Spinal cord (tissue), 10 donors: ENCODE results near the gene TBC1D1. TPM values are rescaled to one million over a fixed set of nuclear protein-coding genes. Genes with fewer than 3 reads are reported as not detected.
"Not testable (repeated sequence)": the region's sequence is repeated elsewhere in the genome, so short reads cannot be mapped to it uniquely, and the experiment has no call there.

Experiments
- DNase-seq, 6 donors: peaks; one replicate each; pipeline versions ENCODE4 v3.0.0 to v3.0.0-alpha.2; 2013 to 2015; ENCODE audit warnings: low spot score in 6 of 6, low read depth in 4 of 6
- H3K27ac ChIP-seq: one replicate; pipeline ENCODE4 v1.5.1; 2013; ENCODE audit warnings: low read depth, low read length, control low read depth
- H3K27me3 ChIP-seq: one replicate; pipeline ENCODE4 v1.6.1; 2013; ENCODE audit warnings: low read length; ENCODE audit not compliant: control insufficient read depth, insufficient read depth
- H3K36me3 ChIP-seq: one replicate; pipeline ENCODE4 v1.6.1; 2013; ENCODE audit warnings: low read length; ENCODE audit not compliant: control insufficient read depth, insufficient read depth
- H3K4me1 ChIP-seq: one replicate; pipeline ENCODE4 v1.6.1; 2013; ENCODE audit warnings: low read length; ENCODE audit not compliant: control insufficient read depth, insufficient read depth
- H3K4me3 ChIP-seq: one replicate; pipeline ENCODE4 v1.5.1; 2013; ENCODE audit warnings: low read depth, low read length, control low read depth
- H3K9me3 ChIP-seq: one replicate; pipeline ENCODE4 v1.6.1; 2013; ENCODE audit warnings: low read length; ENCODE audit not compliant: control insufficient read depth, insufficient read depth
- WGBS: methylation state at CpG from one replicate; pipeline ENCODE4 v1.1.5; 2013; ENCODE audit warnings: missing lambda C conversion rate; ENCODE audit not compliant: insufficient coverage; 5-methylcytosine and 5-hydroxymethylcytosine counted together
- polyA plus RNA-seq, 2 donors: library from polyadenylated mRNA; unstranded; fragments of 120-200 nt; gene quantifications; one replicate each; pipeline ENCODE4 v1.2.1, GENCODE V29; 2013; ENCODE audit not compliant: insufficient read length in 2 of 2
- total RNA-seq, 2 donors: library from RNA; depleted of rRNA in 1 of 2; stranded (reverse); fragments of 120-200 nt in 1 of 2; fragments of >200 nt in 1 of 2; gene quantifications; one replicate each; pipeline versions ENCODE4 v1.2.3 to v1.2.4, GENCODE V29; 2013 to 2014
- donor health status: healthy.

Gene TBC1D1
- total and polyA plus RNA-seq, 4 donors, result 49.0 to 59.0 (median 53.9) TPM

DNA sequence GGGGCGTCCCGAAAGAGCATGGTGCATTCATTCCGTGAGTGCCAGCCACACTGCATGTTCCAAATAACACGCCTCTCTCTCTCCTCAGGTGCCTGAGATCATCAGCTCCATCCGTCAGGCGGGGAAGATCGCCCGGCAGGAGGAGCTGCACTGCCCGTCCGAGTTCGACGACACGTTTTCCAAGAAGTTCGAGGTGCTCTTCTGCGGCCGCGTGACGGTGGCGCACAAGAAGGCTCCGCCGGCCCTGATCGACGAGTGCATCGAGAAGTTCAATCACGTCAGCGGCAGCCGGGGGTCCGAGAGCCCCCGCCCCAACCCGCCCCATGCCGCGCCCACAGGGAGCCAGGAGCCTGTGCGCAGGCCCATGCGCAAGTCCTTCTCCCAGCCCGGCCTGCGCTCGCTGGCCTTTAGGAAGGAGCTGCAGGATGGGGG lies 123.6 kb downstream of the TBC1D1 start:
- no peak overlapping the region for H3K4me3 ChIP-seq
- H3K36me3 ChIP-seq, result peaks cover 7% of the 10 kb centered on the region
- no peaks in the 10 kb centered on the region for H3K9me3 ChIP-seq
- peaks cover 9% of the 10 kb centered on the region for H3K4me1 ChIP-seq
- no peak overlapping the region for H3K27ac ChIP-seq
- no peaks in the 10 kb centered on the region for H3K27me3 ChIP-seq
- DNase-seq, result no peak
- WGBS, result 84% methylated on average over 37 of the region's 37 CpGs

DNA sequence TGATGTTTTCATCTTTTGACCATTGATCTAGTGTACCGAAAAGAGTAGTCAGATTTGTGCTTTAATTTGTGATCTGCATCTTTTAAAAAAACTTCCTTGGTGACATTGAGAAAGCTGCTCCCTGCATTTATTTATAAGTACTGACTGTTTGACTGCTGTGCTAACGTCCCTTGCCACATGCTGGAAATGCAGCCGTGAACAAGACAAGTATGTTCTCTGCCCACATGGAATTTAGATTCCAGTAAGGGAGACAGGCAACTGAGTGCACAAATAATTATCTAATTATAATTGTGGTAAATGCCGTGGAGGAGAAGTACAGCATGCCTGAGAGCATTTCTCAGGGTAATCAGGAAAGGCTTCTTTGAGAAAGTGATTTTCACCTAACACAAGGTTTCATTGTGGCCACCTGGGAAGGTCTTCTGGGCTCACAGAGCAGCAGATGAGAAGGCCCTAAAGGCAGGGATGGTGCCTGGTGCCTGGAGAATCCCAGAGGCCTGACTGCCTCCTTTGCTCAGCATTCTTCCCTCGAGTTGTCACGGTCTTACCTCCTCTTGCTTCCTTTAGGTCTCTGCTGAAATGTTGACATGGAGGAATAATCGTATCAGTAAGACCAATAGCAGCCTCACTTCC lies 125.1 kb downstream of the TBC1D1 start:
- H3K27me3 ChIP-seq, result no peaks in the 10 kb centered on the region
- peaks cover 7% of the 10 kb centered on the region for H3K36me3 ChIP-seq
- WGBS, result 62% methylated on average over 3 of the region's 7 CpGs
- H3K27ac ChIP-seq, result no peak overlapping the region
- no peaks in the 10 kb centered on the region for H3K9me3 ChIP-seq
- DNase-seq, result peak in 1 of 6 donors; percentile 52
- H3K4me1 ChIP-seq, result peaks cover 9% of the 10 kb centered on the region
- no peak overlapping the region for H3K4me3 ChIP-seq

DNA sequence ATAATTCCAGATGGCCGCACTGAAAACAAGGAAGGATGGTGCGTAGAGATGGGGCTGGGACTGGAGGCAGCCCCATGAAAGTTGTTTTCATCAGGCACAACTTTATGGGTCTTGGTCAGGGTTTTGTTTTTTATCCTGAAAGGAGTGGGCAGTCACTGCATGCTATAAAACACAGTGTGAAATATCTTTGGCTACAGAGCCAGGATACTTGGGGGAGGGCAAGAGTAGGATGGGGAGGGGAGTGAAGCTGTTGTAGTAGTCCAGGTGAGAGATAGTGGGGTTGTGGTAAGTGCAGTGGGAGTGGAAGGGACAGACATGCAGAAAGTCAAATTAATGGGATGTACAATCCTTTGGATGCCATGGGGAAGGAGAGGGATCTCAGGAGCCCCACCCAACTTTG lies 125.8 kb downstream of the TBC1D1 start:
- H3K27me3 ChIP-seq, result no peaks in the 10 kb centered on the region
- H3K27ac ChIP-seq, result no peak overlapping the region
- H3K4me1 ChIP-seq, result peaks cover 9% of the 10 kb centered on the region
- no peaks in the 10 kb centered on the region for H3K9me3 ChIP-seq
- no peak overlapping the region for H3K4me3 ChIP-seq
- WGBS, result 72% methylated on average over 2 of the region's 2 CpGs
- peaks cover 11% of the 10 kb centered on the region for H3K36me3 ChIP-seq
- DNase-seq, result no peak

DNA sequence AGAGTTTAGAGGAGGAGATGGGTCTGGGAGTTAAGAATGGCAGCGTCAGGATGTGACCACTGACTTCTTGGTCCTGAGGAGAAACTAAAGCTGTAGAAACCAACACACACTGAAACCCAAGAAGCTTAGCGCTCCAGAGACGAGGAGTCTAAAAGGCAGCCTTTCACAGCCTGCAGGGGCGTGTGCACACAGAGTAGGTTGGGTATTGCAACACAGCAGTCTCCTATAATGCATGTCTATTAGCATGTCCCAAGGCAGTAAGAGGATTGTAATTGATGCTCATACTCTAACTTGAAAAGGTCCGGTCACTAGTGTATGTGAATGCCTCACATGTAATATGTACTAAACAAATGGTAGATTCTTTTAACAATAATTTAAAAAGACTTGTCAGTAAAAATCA lies 126.7 kb downstream of the TBC1D1 start:
- H3K4me1 ChIP-seq, result peaks cover 9% of the 10 kb centered on the region
- no peaks in the 10 kb centered on the region for H3K9me3 ChIP-seq
- H3K27ac ChIP-seq, result no peak overlapping the region
- DNase-seq, result no peak
- no peak overlapping the region for H3K4me3 ChIP-seq
- peaks cover 11% of the 10 kb centered on the region for H3K36me3 ChIP-seq
- no peaks in the 10 kb centered on the region for H3K27me3 ChIP-seq
- WGBS, result no CpG with 5 or more reads among the region's 5 CpGs

DNA sequence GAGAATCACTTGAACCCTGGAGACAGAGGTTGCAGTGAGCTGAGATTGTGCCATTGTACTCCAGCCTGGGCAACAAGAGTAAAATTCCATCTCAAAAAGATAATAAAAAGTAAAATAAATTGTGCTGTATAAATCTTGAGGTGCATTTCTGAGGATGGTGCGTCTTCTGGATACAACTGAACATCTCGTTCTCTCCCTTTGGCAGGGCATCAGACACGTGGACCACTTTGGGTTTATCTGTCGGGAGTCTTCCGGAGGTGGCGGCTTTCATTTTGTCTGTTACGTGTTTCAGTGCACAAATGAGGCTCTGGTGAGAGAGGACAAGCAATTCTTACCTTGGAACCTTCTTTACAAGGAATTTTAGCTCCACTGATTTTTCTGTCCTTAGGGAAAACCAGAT lies 129.5 kb downstream of the TBC1D1 start:
- H3K27ac ChIP-seq, result no peak overlapping the region
- no peak overlapping the region for H3K4me3 ChIP-seq
- H3K4me1 ChIP-seq, result peaks cover 7% of the 10 kb centered on the region
- WGBS, result 93% methylated on average over 6 of the region's 7 CpGs
- peaks cover 4% of the 10 kb centered on the region for H3K36me3 ChIP-seq
- no peaks in the 10 kb centered on the region for H3K27me3 ChIP-seq
- no peak for DNase-seq
- no peaks in the 10 kb centered on the region for H3K9me3 ChIP-seq

DNA sequence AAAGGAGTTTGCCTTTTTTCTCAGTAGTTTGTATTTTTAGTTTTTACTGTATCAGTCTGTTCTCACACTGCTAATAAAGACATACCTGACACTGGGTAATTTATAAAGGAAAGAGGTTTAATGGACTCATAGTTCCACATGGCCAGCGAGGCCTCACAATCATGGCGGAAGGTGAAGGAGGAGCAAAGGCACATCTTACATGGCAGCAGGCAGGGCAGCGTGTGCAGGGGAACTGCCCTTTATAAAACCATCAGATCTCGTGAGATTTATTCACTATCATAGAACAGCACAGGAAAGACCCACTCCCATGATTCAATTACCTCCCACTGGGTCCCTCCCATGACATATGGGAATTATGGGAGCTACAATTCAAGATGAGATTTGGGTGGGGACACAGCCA lies 130.1 kb downstream of the TBC1D1 start:
- not testable (repeated sequence) for H3K4me3 ChIP-seq, H3K36me3 ChIP-seq, H3K4me1 ChIP-seq, H3K27ac ChIP-seq, H3K27me3 ChIP-seq, DNase-seq, H3K9me3 ChIP-seq
- 100% methylated on average over 3 of the region's 4 CpGs for WGBS

DNA sequence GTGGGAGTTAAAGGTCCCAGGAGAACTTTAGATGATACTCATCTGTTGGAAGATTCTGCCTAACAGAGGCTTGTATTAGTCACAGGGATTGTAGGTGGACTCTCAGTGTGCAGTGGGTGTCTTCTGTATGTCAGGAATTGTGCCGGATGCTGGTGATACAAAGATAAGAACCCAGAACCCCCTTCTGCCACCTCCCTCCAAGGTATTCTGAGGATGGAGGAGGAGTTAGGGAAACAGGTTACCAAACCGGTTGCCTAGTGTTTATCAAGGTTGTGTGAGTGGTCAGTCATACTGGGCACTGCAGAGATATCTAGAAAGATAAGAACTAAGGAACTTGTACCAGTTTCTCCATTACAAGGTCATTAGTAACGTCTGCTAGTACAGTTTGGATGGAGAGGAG lies 130.9 kb downstream of the TBC1D1 start:
- H3K27ac ChIP-seq, result no peak overlapping the region
- no peak for DNase-seq
- peaks cover 11% of the 10 kb centered on the region for H3K4me1 ChIP-seq
- H3K4me3 ChIP-seq, result no peak overlapping the region
- no peaks in the 10 kb centered on the region for H3K27me3 ChIP-seq
- peaks cover 7% of the 10 kb centered on the region for H3K36me3 ChIP-seq
- H3K9me3 ChIP-seq, result no peaks in the 10 kb centered on the region
- 100% methylated on average over 1 of the region's 3 CpGs for WGBS

DNA sequence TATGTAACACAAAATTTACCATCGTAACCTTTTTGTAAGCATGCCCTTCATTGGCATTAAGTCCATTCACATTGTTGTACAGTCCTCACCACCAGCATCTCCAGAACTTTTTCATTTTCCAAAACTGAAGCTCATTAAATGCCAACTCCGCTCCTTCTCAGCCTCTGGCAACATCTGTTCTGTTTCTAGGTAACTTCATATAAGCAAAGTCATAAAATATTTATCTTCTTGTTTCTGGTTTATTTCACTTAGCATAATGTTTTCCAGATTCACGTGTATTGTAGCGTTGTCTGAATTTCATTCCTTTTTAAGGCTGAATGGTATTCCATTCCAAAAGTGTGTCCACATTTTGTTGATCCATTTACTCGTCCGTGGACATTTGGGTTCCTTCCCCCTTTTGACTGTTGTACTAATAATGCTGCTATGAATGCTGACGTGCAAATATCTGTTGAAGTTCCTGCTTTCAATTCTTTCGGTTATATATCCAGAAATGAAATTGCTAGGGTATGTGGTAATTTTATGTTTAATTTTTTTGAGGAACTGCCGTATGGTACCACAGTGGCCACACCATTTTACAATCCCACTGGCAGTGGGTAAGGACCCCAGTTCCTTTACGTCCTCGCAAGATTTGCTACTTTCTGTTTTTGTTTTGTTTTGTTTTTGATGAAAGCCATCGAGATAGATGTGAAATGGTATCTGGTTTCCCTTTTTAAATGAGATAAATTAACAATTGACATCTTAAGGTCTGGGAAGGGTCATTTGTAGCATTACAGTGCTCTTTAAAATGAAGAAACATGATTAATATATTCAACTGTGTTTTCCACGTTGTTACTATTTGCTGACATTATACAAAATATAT lies 132.7 kb downstream of the TBC1D1 start:
- Histone ChIP-seq H3K9me3 (no peaks in the 10 kb centered on the region), H3K4me3 (no peak overlapping the region), H3K36me3 (peaks cover 7% of the 10 kb centered on the region), H3K27ac (no peak overlapping the region), H3K27me3 (no peaks in the 10 kb centered on the region), H3K4me1 (peaks cover 19% of the 10 kb centered on the region)
- 69% methylated on average over 2 of the region's 13 CpGs for WGBS
- DNase-seq, result no peak

DNA sequence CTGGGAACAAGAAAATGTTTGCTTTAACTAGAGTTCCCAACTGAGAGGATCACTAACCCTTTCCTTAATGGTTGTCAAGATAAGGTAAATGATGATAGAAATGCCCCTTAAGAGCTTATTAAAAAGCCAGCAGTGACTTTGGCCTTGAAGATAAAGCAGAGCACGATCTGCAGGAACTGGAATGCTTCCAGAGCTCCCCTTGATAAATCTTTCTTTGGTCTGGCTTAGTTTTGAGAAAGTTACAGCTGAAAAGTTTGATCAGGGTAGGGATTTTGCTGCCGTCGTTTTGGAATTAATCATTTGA lies 133.3 kb downstream of the TBC1D1 start:
- peaks cover 20% of the 10 kb centered on the region for H3K4me1 ChIP-seq
- peaks cover 7% of the 10 kb centered on the region for H3K36me3 ChIP-seq
- no peaks in the 10 kb centered on the region for H3K27me3 ChIP-seq
- H3K27ac ChIP-seq, result no peak overlapping the region
- no peak overlapping the region for H3K4me3 ChIP-seq
- H3K9me3 ChIP-seq, result no peaks in the 10 kb centered on the region
- DNase-seq, result peak in 1 of 6 donors; percentile 66
- WGBS, result 13% methylated on average over 1 of the region's 3 CpGs

DNA sequence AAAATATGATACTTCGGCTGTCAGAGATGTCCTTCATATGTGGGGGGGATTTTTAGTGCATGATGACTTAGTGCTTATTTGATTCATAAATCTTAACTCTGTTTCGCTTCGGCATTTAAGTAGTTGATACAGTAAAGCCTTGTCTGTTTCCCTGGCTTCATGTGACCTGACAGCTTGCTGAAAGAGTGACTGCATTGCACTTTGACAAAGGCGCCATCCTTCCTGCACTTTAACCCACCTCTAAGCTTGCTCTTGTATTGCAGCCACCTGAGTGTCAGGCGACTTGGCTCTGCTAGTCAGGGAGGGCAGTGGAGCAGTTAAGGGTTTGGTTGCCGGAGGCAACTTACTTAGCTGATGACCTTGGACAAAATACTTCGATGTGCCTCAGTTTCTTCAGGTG lies 134.8 kb downstream of the TBC1D1 start:
- Histone ChIP-seq H3K27ac (no peak overlapping the region), H3K9me3 (no peaks in the 10 kb centered on the region), H3K4me1 (peaks cover 25% of the 10 kb centered on the region), H3K4me3 (no peak overlapping the region), H3K36me3 (peaks cover 7% of the 10 kb centered on the region), H3K27me3 (no peaks in the 10 kb centered on the region)
- no peak for DNase-seq
- 83% methylated on average over 5 of the region's 7 CpGs for WGBS
